K562 (cell line): ENCODE results near the gene TBRG1. TPM values are rescaled to one million over a fixed set of nuclear protein-coding genes. Genes with fewer than 3 reads are reported as not detected.

ENCODE experiments used
- ATAC-seq: fragments of 200-7000 bp; cut with Tn5 transposase; 3 replicates; pipeline ENCODE4 v1.9.1; 2020; ENCODE audit warnings: moderate library complexity
- BruUV-seq: library from RNA; stranded (reverse); fragments of 400-500 nt; replicated peaks from 2 replicates; lab custom pipeline; 2021; lab: Mats Ljungman, UMichigan
- CTCF ChIA-PET: fragments of 300-600 bp; formaldehyde crosslinking; extraction: SDS; loops from one replicate; lab custom pipeline; 2021; ENCODE audit warnings: low intra/inter-chr PET ratio; lab: Yijun Ruan, JAX
- POLR2A ChIA-PET: fragments of 300-600, 350-650 bp; sonication (Branson Sonifier 250); formaldehyde crosslinking; extraction: SDS; loops from one replicate; lab custom pipeline; 2021; ENCODE audit warnings: antibody characterized with exemption, inconsistent platforms; lab: Yijun Ruan, JAX
- DNase-seq, 4 experiments: peaks; one replicate each; pipeline versions ENCODE4 v3.0.0 to v3.0.0-alpha.2; 2011 to 2018; ENCODE audit warnings: low spot score in 3 of 4, mixed read lengths in 3 of 4; ENCODE audit errors: extremely low read depth in 1 of 4
- FAIRE-seq: peaks from 2 replicates; lab custom pipeline; 2011; peaks lifted over from hg19 to GRCh38; lab: Jason Lieb, UNC
- H2AFZ ChIP-seq: 2 replicates; pipeline ENCODE4 v1.6.0; 2011; ENCODE audit warnings: low read depth, low read length, control low read depth, inconsistent platforms
- H3K27ac ChIP-seq: fragments of 200-600 bp; 3 replicates; pipeline ENCODE4 v1.8.0; 2011; ENCODE audit warnings: low read depth, mild to moderate bottlenecking, control low read depth, inconsistent platforms, low read length, moderate library complexity, mixed read lengths; ENCODE audit errors: extremely low read depth
- H3K27me3 ChIP-seq, 2 experiments: fragments of 300-600 bp in 1 of 2; 2 replicates in 1 of 2; 3 replicates in 1 of 2; pipeline versions ENCODE4 v1.6.0 to v1.8.0; 2011; ENCODE audit warnings: inconsistent platforms in 2 of 2, low read length in 2 of 2, mild to moderate bottlenecking in 1 of 2, mixed read lengths in 1 of 2, moderate library complexity in 1 of 2; ENCODE audit not compliant: control insufficient read depth in 2 of 2, insufficient read depth in 2 of 2
- H3K36me3 ChIP-seq: fragments of 300-600 bp; 3 replicates; pipeline ENCODE4 v1.8.0; 2011; ENCODE audit warnings: mild to moderate bottlenecking, low read length, inconsistent platforms; ENCODE audit not compliant: control insufficient read depth, insufficient read depth
- H3K4me1 ChIP-seq, 2 experiments: fragments of 200-600 bp in 1 of 2; replicated peaks in 1 of 2; 2 replicates in 1 of 2; 3 replicates in 1 of 2; pipeline versions ENCODE4 v1.5.1 to v1.8.0; 2011; ENCODE audit warnings: inconsistent platforms in 2 of 2, low read length in 2 of 2, mild to moderate bottlenecking in 1 of 2, mixed read lengths in 1 of 2, moderate library complexity in 1 of 2; ENCODE audit not compliant: control insufficient read depth in 2 of 2, insufficient read depth in 2 of 2
- H3K4me2 ChIP-seq: 2 replicates; pipeline ENCODE4 v1.6.1; 2011; ENCODE audit warnings: low read length, control low read depth, inconsistent platforms, mixed read lengths; ENCODE audit not compliant: insufficient read depth
- H3K4me3 ChIP-seq: fragments of 200-600 bp; sonication (generic), shearing (Covaris generic); 2 replicates; pipeline ENCODE4 v1.5.1; 2016; ENCODE audit warnings: control low read depth, inconsistent platforms
- H3K79me2 ChIP-seq: fragments of 200-600 bp; 3 replicates; pipeline ENCODE4 v1.8.0; 2011; ENCODE audit warnings: low read length, inconsistent platforms; ENCODE audit not compliant: control insufficient read depth, insufficient read depth
- H3K9ac ChIP-seq, 2 experiments: 2 replicates each; pipeline versions ENCODE4 v1.6.0 to v1.6.1; 2011; ENCODE audit warnings: low read depth in 2 of 2, low read length in 2 of 2, control low read depth in 1 of 2, inconsistent platforms in 1 of 2, mild to moderate bottlenecking in 1 of 2, mixed read lengths in 1 of 2; ENCODE audit not compliant: insufficient read depth in 1 of 2
- H3K9me1 ChIP-seq: one replicate; pipeline ENCODE4 v1.6.0; 2011; ENCODE audit warnings: inconsistent platforms, mild to moderate bottlenecking, low read length, moderate library complexity; ENCODE audit not compliant: control insufficient read depth, insufficient read depth
- H3K9me3 ChIP-seq: replicated peaks from 2 replicates; pipeline ENCODE4 v1.5.1; 2011; ENCODE audit warnings: low read depth, low read length, inconsistent platforms; ENCODE audit not compliant: control insufficient read depth, insufficient read depth
- H4K20me1 ChIP-seq: replicated peaks from 2 replicates; pipeline ENCODE4 v1.6.1; 2011; ENCODE audit warnings: low read length, inconsistent platforms, mixed read lengths; ENCODE audit not compliant: control insufficient read depth, insufficient read depth
- ARID3B ChIP-seq: fragments of 250-450 bp; sonication (Bioruptor Pico); IDR thresholded peaks from 2 replicates; pipeline ENCODE4 v1.4.0; 2020; ENCODE audit warnings: borderline replicate concordance
- CBFA2T3 ChIP-seq: fragments of 450-650 bp; IDR thresholded peaks from 2 replicates; pipeline ENCODE4 v1.6.1; 2017
- IRF9 ChIP-seq: fragments of 450-650 bp; IDR thresholded peaks from 2 replicates; pipeline ENCODE4 v1.6.1; 2016; ENCODE audit warnings: missing biosample characterization, missing genetic modification characterization
- KAT8 ChIP-seq: fragments of 450-650 bp; IDR thresholded peaks from 2 replicates; pipeline ENCODE4 v1.6.1; 2016; ENCODE audit warnings: low read depth, mild to moderate bottlenecking
- MAFK ChIP-seq: IDR thresholded peaks from 2 replicates; pipeline ENCODE4 v1.6.1; 2011; ENCODE audit warnings: low read length, improper control_type of control experiment
- NR2F6 ChIP-seq: fragments of 450-650 bp; formaldehyde crosslinking; IDR thresholded peaks from 2 replicates; pipeline ENCODE4 v1.4.0; 2020; ENCODE audit warnings: mild to moderate bottlenecking
- RBM34 ChIP-seq: fragments of 200-400 bp; formaldehyde crosslinking; IDR thresholded peaks from 2 replicates; pipeline ENCODE4 v1.6.1; 2018; ENCODE audit warnings: low read length, borderline replicate concordance; ENCODE audit not compliant: insufficient read depth
- SLC30A9 ChIP-seq: fragments of 250-450 bp; sonication (Bioruptor Pico); IDR thresholded peaks from 2 replicates; pipeline ENCODE4 v1.8.0; 2022; ENCODE audit warnings: mild to moderate bottlenecking, moderate library complexity
- SRSF3 ChIP-seq: fragments of 200-400 bp; formaldehyde crosslinking; IDR thresholded peaks from 2 replicates; pipeline ENCODE4 v1.6.1; 2016; ENCODE audit warnings: mild to moderate bottlenecking, low read length, moderate library complexity; ENCODE audit not compliant: insufficient read depth
- TAF15 ChIP-seq: fragments of 200-400 bp; formaldehyde crosslinking; IDR thresholded peaks from 2 replicates; pipeline ENCODE4 v1.6.1; 2017; ENCODE audit warnings: mild to moderate bottlenecking, low read depth, low read length, moderate library complexity
- ZBTB34 ChIP-seq: fragments of 250-450 bp; sonication (Bioruptor Pico); IDR thresholded peaks from 2 replicates; pipeline ENCODE4 v1.8.0; 2021; ENCODE audit warnings: mild to moderate bottlenecking, moderate library complexity
- ZKSCAN8 ChIP-seq: fragments of 200-800 bp; sonication (Bioruptor generic); IDR thresholded peaks from 2 replicates; pipeline ENCODE4 v1.6.1; 2016; ENCODE audit warnings: missing genetic modification characterization, missing compliant biosample characterization
- ZNF146 ChIP-seq: IDR thresholded peaks from one replicate; pipeline ENCODE4 v1.6.1; 2018; ENCODE audit warnings: missing compliant biosample characterization; ENCODE audit not compliant: unreplicated experiment
- ZNF217 ChIP-seq: sonication (generic); formaldehyde crosslinking; IDR thresholded peaks from 2 replicates; pipeline ENCODE4 v1.8.0; 2022; ENCODE audit warnings: mild to moderate bottlenecking, missing genetic modification reagents
- in situ Hi-C: fragments of 300-500 bp; cut with MboI; formaldehyde crosslinking; loops from 4 replicates; pipeline ENCODE4 v1.15.0; 2018; ENCODE audit warnings: inconsistent platforms, mixed read lengths
- intact Hi-C: fragments of 100-400 bp; cut with micrococcal nuclease; formaldehyde crosslinking; loops from 2 replicates; pipeline ENCODE4 v1.14.2; 2022
- polyA plus RNA-seq, 8 experiments: library from polyadenylated mRNA; depleted of rRNA in 4 of 8; stranded (reverse) in 5 of 8; unstranded in 3 of 8; fragments of >200 nt; fragmentation: Nextera tagmentation in 2 of 8; fragmentation: Illumina TruSeq in 1 of 8; extraction: Ambion mirVana in 2 of 8; extraction: Trizol in 1 of 8; gene quantifications; 2 replicates each; pipeline versions ENCODE4 v1.2.1 to v1.2.3, GENCODE V29; 2011 to 2014; ENCODE audit warnings: inconsistent platforms in 1 of 8, missing spikeins in 1 of 8
- total RNA-seq, 7 experiments: library from RNA; depleted of rRNA in 6 of 7; stranded (reverse); fragments of >200 nt in 6 of 7; fragmentation: Illumina TruSeq in 2 of 7; extraction: Trizol in 2 of 7; gene quantifications; 2 replicates each; pipeline versions ENCODE4 v1.2.1 to v1.2.3, GENCODE V29; 2011 to 2021; ENCODE audit warnings: low replicate concordance in 1 of 7
- TF ChIP-seq, protein P1 (sequence below): fragments of 250-450 bp; sonication (Bioruptor Pico); IDR thresholded peaks from 2 replicates; pipeline ENCODE4 v1.8.0; 2022; ENCODE audit warnings: moderate library complexity, mild to moderate bottlenecking, inconsistent platforms

TBRG1 gene
- total and polyA plus RNA-seq, 9 of the 15 experiments (the other 6 are each of a cell fraction or from before 2014, with no cell fraction given), result 8.7 to 30.0 (median 20.2) TPM

GRCh38 chr11:124595302-124595701 is 27.4 kb upstream of the TBRG1 start (continued):
- TF ChIP-seq SRSF3 (no peak), MAFK (peak; percentile 32; the same call in 1 of the 2 replicates), NR2F6 (CRISPR knock-in tag) (no peak)

- POLR2A ChIA-PET, result no interaction called here
- H3K4me2 ChIP-seq, result no peak overlapping the region
- H3K36me3 ChIP-seq, result no peaks in the 10 kb centered on the region
- no peak overlapping the region for H3K4me3 ChIP-seq
- DNase-seq, result no peak
- H4K20me1 ChIP-seq, result no peaks in the 10 kb centered on the region
- H3K9me3 ChIP-seq, result no peaks in the 10 kb centered on the region
- intact Hi-C loops, result no loop called here
- no peaks in the 10 kb centered on the region; a peak in 1 of 5 replicates for H3K4me1 ChIP-seq
- H3K9me1 ChIP-seq, result no peaks in the 10 kb centered on the region
- in situ Hi-C loops, result loop anchor here (25.0 kb wide), 1 partner anchor 535 kb away; no protein-coding TSS in a partner anchor
- no peak for TF ChIP-seq ZNF217 (CRISPR knock-in tag)
- no peak for TF ChIP-seq ZKSCAN8 (CRISPR knock-in tag)
- no peak for TF ChIP-seq ZBTB34 (CRISPR knock-in tag)
- TF ChIP-seq IRF9 (tag), result no peak
- TF ChIP-seq, protein P1, sequence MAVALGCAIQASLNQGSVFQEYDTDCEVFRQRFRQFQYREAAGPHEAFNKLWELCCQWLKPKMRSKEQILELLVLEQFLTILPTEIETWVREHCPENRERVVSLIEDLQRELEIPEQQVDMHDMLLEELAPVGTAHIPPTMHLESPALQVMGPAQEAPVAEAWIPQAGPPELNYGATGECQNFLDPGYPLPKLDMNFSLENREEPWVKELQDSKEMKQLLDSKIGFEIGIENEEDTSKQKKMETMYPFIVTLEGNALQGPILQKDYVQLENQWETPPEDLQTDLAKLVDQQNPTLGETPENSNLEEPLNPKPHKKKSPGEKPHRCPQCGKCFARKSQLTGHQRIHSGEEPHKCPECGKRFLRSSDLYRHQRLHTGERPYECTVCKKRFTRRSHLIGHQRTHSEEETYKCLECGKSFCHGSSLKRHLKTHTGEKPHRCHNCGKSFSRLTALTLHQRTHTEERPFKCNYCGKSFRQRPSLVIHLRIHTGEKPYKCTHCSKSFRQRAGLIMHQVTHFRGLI (CRISPR knock-in tag), result no peak
- TF ChIP-seq KAT8, result no peak
- no peak for TF ChIP-seq RBM34
- no peak for TF ChIP-seq SLC30A9 (CRISPR knock-in tag)
- TF ChIP-seq ARID3B (CRISPR knock-in tag), result no peak
- no peak for TF ChIP-seq ZNF146 (CRISPR knock-in tag)
- no peak for TF ChIP-seq CBFA2T3
- TF ChIP-seq TAF15, result no peak
- peaks cover 0 to 3% of the 10 kb centered on the region in 2 experiments; a peak in 2 of 5 replicates for H3K27me3 ChIP-seq
- CTCF ChIA-PET, result no interaction called here
- no peaks in the 10 kb centered on the region for H3K79me2 ChIP-seq
- no TSS peak for BruUV-seq
- no peak for ATAC-seq
- no peak overlapping the region for H2AFZ ChIP-seq
- no peak for FAIRE-seq
- H3K27ac ChIP-seq, result no peak overlapping the region
- no peak overlapping the region for H3K9ac ChIP-seq
Measured at GRCh38 chr11:124597626-124598025, 25.0 kb upstream of the TBRG1 start.
